ENCODE measurements around the gene MAD1L1.

Gene MAD1L1

DNA sequence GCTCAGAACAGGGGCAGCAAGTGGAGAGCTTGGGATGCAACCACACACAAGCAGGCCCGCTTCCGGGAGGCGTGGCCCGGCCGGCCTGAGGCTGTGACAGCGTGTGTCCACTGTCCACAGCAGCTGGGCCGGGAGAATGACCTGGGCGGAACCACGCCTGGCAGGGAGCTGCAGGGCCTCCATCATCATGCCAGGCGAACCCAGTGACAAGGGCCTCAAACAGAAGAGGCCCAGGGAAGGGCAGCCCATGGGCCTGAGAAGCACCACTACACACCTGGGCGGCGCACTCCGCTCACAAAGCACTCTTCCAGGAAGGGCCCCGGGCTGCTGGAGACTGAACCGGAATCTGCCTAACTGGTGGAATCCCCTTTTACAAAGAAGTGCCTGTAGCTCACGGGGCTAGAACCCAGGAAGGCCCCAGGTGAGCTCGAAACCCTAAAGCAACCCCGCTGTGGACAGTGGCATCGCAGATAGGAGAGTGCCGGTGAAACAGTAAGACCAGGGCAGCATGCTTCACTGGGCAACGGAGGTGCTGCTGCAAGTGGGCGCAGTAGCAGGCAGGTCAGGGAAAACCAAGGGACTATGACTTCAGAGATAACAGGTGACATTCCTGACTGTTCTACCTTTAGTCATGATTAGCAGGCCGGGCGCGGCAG is 66.0 kb downstream of the MAD1L1 start:
- H4K8ac ChIP-seq (ENCODE audit: low read length), result no peak overlapping the region
- peaks cover 15% of the 10 kb centered on the region for H3K4me1 ChIP-seq (ENCODE audit: control insufficient read depth, insufficient read depth, low read depth, low read length)
- no peak overlapping the region for H2BK12ac ChIP-seq (ENCODE audit: low read length in 2 of 2)
- H2BK15ac ChIP-seq (ENCODE audit: low read depth, poor library complexity, severe bottlenecking), result no peak overlapping the region
- H3K36me3 ChIP-seq (ENCODE audit: control insufficient read depth in 1 of 2, insufficient read depth in 2 of 2, low read depth in 1 of 2, low read length in 2 of 2), result peaks cover 0 to 35% of the 10 kb centered on the region in 2 experiments
- H3K27me3 ChIP-seq (ENCODE audit: control insufficient read depth in 1 of 2, insufficient read depth in 1 of 2, low read length in 2 of 2), result peaks cover 0 to 3% of the 10 kb centered on the region in 2 experiments
- no peaks in the 10 kb centered on the region for H3K9me3 ChIP-seq (ENCODE audit: control insufficient read depth, low read length)
- 93% methylated on average over 25 of the region's 25 CpGs for WGBS
- H3K79me1 ChIP-seq (replicated peaks; ENCODE audit: low read length, poor library complexity, severe bottlenecking), result peaks cover 15% of the 10 kb centered on the region
- H3K18ac ChIP-seq (ENCODE audit: low read depth in 1 of 2, low read length in 2 of 2), result no peak overlapping the region
- H3K4ac ChIP-seq (ENCODE audit: low read depth in 1 of 2, low read length in 2 of 2), result no peak overlapping the region
- no peak overlapping the region for H4K91ac ChIP-seq (ENCODE audit: low read length)
- H3K9ac ChIP-seq (ENCODE audit: low read length), result peak overlapping the region; percentile 4
- H2BK120ac ChIP-seq (ENCODE audit: low read depth, low read length), result no peak overlapping the region
- H3K23ac ChIP-seq (ENCODE audit: low read length in 2 of 2), result no peak overlapping the region
- no peak overlapping the region for H3K4me3 ChIP-seq (ENCODE audit: insufficient read depth in 1 of 2, low read depth in 1 of 2, low read length in 2 of 2)
- no peak overlapping the region for H2BK5ac ChIP-seq (ENCODE audit: low read depth, low read length, poor library complexity, severe bottlenecking)
- no peak overlapping the region for H2AFZ ChIP-seq (ENCODE audit: low read depth, low read length)
- H2AK5ac ChIP-seq (ENCODE audit: low read length, severe bottlenecking), result no peak overlapping the region
- DNase-seq, result no peak
- no peak overlapping the region for H3K14ac ChIP-seq (ENCODE audit: low read length in 2 of 2)
- no peak overlapping the region for H3K4me2 ChIP-seq (ENCODE audit: low read length, poor library complexity, severe bottlenecking)
- no peak overlapping the region for H3K27ac ChIP-seq (ENCODE audit: low read length, poor library complexity, severe bottlenecking)

DNA sequence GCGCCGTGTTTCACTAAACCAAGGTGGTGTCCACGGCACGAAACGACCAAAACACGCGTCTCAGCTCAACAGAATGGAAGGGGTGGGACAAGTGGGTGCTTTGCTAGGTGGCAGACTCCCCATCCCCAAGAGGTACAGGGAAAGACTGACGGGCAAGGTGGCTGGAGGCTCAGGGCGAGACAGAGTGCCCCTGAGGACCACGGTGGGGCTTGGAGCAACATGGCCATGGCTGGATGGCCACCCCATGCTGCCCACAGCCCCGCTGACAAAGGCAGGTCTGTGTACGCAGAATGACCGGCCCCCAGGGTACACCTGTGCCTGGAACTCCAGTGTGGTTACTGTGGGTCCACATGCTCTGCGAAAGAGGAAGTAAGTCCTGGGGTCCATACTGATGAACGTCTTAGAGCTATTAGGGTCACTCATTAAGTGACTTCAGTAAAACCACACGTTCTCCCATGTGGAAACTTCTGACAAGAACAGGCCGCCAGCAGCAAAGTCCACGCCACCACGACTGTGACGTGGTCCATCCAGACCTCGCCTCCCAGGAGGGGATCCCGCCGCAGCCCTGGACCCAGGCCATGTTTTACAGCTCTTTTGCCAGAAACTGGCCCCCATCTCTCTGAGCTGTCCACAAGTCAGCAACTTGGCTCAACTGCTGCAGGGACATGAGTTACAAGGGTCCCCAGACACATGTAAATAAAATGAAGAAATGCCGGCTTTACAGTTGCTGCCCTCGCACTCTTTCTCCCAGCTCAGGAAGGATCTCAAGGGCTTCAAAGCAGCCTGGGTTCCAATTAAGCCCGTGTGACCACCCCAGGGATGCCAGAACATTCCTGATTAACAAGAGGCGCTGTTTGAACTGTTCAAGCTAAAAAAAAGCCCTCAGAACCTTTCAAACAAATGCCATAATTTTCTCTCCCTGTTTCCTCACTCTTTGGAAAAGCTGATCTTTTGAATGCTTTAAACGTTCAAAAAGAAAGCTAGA is 66.8 kb downstream of the MAD1L1 start:
- no peak overlapping the region for H4K8ac ChIP-seq (ENCODE audit: low read length)
- H3K9ac ChIP-seq (ENCODE audit: low read length), result peak overlapping the region; percentile 4
- no peak overlapping the region for H2BK12ac ChIP-seq (ENCODE audit: low read length in 2 of 2)
- peaks cover 12% of the 10 kb centered on the region for H3K79me1 ChIP-seq (replicated peaks; ENCODE audit: low read length, poor library complexity, severe bottlenecking)
- no peak overlapping the region for H4K91ac ChIP-seq (ENCODE audit: low read length)
- H3K9me3 ChIP-seq (ENCODE audit: control insufficient read depth, low read length), result no peaks in the 10 kb centered on the region
- H3K4ac ChIP-seq (ENCODE audit: low read depth in 1 of 2, low read length in 2 of 2), result no peak overlapping the region
- no peak overlapping the region for H2BK15ac ChIP-seq (ENCODE audit: low read depth, poor library complexity, severe bottlenecking)
- no peak overlapping the region for H3K4me3 ChIP-seq (ENCODE audit: insufficient read depth in 1 of 2, low read depth in 1 of 2, low read length in 2 of 2)
- no peak for DNase-seq
- no peak overlapping the region for H2AK5ac ChIP-seq (ENCODE audit: low read length, severe bottlenecking)
- WGBS, result 96% methylated on average over 28 of the region's 28 CpGs
- H3K27me3 ChIP-seq (ENCODE audit: control insufficient read depth in 1 of 2, insufficient read depth in 1 of 2, low read length in 2 of 2), result peaks cover 0 to 3% of the 10 kb centered on the region in 2 experiments
- H3K14ac ChIP-seq (ENCODE audit: low read length in 2 of 2), result no peak overlapping the region
- H3K23ac ChIP-seq (ENCODE audit: low read length in 2 of 2), result no peak overlapping the region
- no peak overlapping the region for H3K4me2 ChIP-seq (ENCODE audit: low read length, poor library complexity, severe bottlenecking)
- no peak overlapping the region for H2AFZ ChIP-seq (ENCODE audit: low read depth, low read length)
- no peak overlapping the region for H3K18ac ChIP-seq (ENCODE audit: low read depth in 1 of 2, low read length in 2 of 2)
- peaks cover 21% of the 10 kb centered on the region for H3K4me1 ChIP-seq (ENCODE audit: control insufficient read depth, insufficient read depth, low read depth, low read length)
- H2BK5ac ChIP-seq (ENCODE audit: low read depth, low read length, poor library complexity, severe bottlenecking), result no peak overlapping the region
- no peak overlapping the region for H3K27ac ChIP-seq (ENCODE audit: low read length, poor library complexity, severe bottlenecking)
- peaks cover 0 to 27% of the 10 kb centered on the region in 2 experiments for H3K36me3 ChIP-seq (ENCODE audit: control insufficient read depth in 1 of 2, insufficient read depth in 2 of 2, low read depth in 1 of 2, low read length in 2 of 2)
- no peak overlapping the region for H2BK120ac ChIP-seq (ENCODE audit: low read depth, low read length)

DNA sequence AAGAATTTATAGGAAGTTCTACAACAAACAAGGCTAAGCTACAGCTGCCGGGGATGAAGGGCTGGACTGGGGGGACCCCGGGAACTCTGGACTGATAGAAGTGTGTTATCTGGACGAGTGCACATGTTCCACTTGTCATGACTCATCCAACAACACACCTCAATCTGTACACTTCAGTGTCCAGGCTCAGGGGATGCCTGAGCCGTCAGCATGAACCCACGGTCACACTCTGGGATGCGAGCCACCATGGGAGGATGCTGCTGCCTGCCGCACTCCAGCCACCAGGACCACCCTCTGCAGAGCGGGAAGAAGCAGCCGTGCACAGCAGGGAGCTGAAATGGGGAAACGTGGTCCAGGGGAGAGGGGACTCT is 67.5 kb downstream of the MAD1L1 start:
- peaks cover 12% of the 10 kb centered on the region for H3K79me1 ChIP-seq (replicated peaks; ENCODE audit: low read length, poor library complexity, severe bottlenecking)
- no peak overlapping the region for H2BK12ac ChIP-seq (ENCODE audit: low read length in 2 of 2)
- H2BK5ac ChIP-seq (ENCODE audit: low read depth, low read length, poor library complexity, severe bottlenecking), result no peak overlapping the region

DNA sequence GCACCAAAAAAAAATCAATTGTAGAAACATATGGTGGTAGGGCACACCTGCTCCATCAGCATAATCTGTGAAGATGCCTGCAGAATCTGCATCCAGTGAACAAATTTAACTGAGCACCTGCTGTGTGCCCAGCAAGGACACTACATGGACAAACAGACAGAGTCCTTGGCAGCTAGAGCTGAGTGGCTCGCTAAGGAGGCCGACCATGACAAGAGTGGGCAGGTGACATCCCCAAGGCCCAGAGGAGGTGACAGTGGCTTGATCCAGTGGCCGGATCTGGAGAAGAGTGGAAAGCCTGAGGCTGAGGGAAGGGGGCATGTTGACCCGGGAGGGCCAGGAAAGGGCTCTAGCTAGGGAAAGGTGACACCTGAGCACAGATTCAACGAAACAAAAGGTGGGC is 68.1 kb downstream of the MAD1L1 start:
- Histone ChIP-seq H2BK120ac (ENCODE audit: low read depth, low read length) (no peak overlapping the region), H3K4me1 (ENCODE audit: control insufficient read depth, insufficient read depth, low read depth, low read length) (peaks cover 14% of the 10 kb centered on the region), H2AK5ac (ENCODE audit: low read length, severe bottlenecking) (no peak overlapping the region), H3K27ac (ENCODE audit: low read length, poor library complexity, severe bottlenecking) (no peak overlapping the region), H3K9ac (ENCODE audit: low read length) (no peak overlapping the region), H3K9me3 (ENCODE audit: control insufficient read depth, low read length) (no peaks in the 10 kb centered on the region), H3K18ac (ENCODE audit: low read depth in 1 of 2, low read length in 2 of 2) (no peak overlapping the region), H2AFZ (ENCODE audit: low read depth, low read length) (no peak overlapping the region), H3K36me3 (ENCODE audit: control insufficient read depth in 1 of 2, insufficient read depth in 2 of 2, low read depth in 1 of 2, low read length in 2 of 2) (peaks cover 0 to 18% of the 10 kb centered on the region in 2 experiments), H3K27me3 (ENCODE audit: control insufficient read depth in 1 of 2, insufficient read depth in 1 of 2, low read length in 2 of 2) (peaks cover 0 to 3% of the 10 kb centered on the region in 2 experiments), H2BK12ac (ENCODE audit: low read length in 2 of 2) (no peak overlapping the region), H3K4me2 (ENCODE audit: low read length, poor library complexity, severe bottlenecking) (no peak overlapping the region), H3K4ac (ENCODE audit: low read depth in 1 of 2, low read length in 2 of 2) (no peak overlapping the region), H2BK15ac (ENCODE audit: low read depth, poor library complexity, severe bottlenecking) (no peak overlapping the region), H3K4me3 (ENCODE audit: insufficient read depth in 1 of 2, low read depth in 1 of 2, low read length in 2 of 2) (no peak overlapping the region), H2BK5ac (ENCODE audit: low read depth, low read length, poor library complexity, severe bottlenecking) (no peak overlapping the region), H4K8ac (ENCODE audit: low read length) (no peak overlapping the region), H4K91ac (ENCODE audit: low read length) (no peak overlapping the region), H3K14ac (ENCODE audit: low read length in 2 of 2) (no peak overlapping the region), H3K79me1 (replicated peaks; ENCODE audit: low read length, poor library complexity, severe bottlenecking) (peaks cover 10% of the 10 kb centered on the region), H3K23ac (ENCODE audit: low read length in 2 of 2) (no peak overlapping the region)
- WGBS, result 94% methylated on average over 5 of the region's 5 CpGs
- DNase-seq, result no peak

More for the DNA sequence above, 67.5 kb downstream of the MAD1L1 start:
- no peak overlapping the region for H2AK5ac ChIP-seq (ENCODE audit: low read length, severe bottlenecking)
- peaks cover 19% of the 10 kb centered on the region for H3K4me1 ChIP-seq (ENCODE audit: control insufficient read depth, insufficient read depth, low read depth, low read length)
- no peak overlapping the region for H2BK15ac ChIP-seq (ENCODE audit: low read depth, poor library complexity, severe bottlenecking)
- no peak overlapping the region for H3K9ac ChIP-seq (ENCODE audit: low read length)
- no peak overlapping the region for H4K8ac ChIP-seq (ENCODE audit: low read length)
- peaks cover 0 to 3% of the 10 kb centered on the region in 2 experiments for H3K27me3 ChIP-seq (ENCODE audit: control insufficient read depth in 1 of 2, insufficient read depth in 1 of 2, low read length in 2 of 2)
- H2BK120ac ChIP-seq (ENCODE audit: low read depth, low read length), result no peak overlapping the region
- H3K9me3 ChIP-seq (ENCODE audit: control insufficient read depth, low read length), result no peaks in the 10 kb centered on the region
- WGBS, result 95% methylated on average over 10 of the region's 10 CpGs
- H3K4me2 ChIP-seq (ENCODE audit: low read length, poor library complexity, severe bottlenecking), result no peak overlapping the region
- H3K4me3 ChIP-seq (ENCODE audit: insufficient read depth in 1 of 2, low read depth in 1 of 2, low read length in 2 of 2), result no peak overlapping the region
- peaks cover 0 to 23% of the 10 kb centered on the region in 2 experiments for H3K36me3 ChIP-seq (ENCODE audit: control insufficient read depth in 1 of 2, insufficient read depth in 2 of 2, low read depth in 1 of 2, low read length in 2 of 2)
- no peak overlapping the region for H3K4ac ChIP-seq (ENCODE audit: low read depth in 1 of 2, low read length in 2 of 2)
- no peak overlapping the region for H2AFZ ChIP-seq (ENCODE audit: low read depth, low read length)
- H4K91ac ChIP-seq (ENCODE audit: low read length), result no peak overlapping the region
- H3K27ac ChIP-seq (ENCODE audit: low read length, poor library complexity, severe bottlenecking), result no peak overlapping the region
- no peak for DNase-seq
- H3K23ac ChIP-seq (ENCODE audit: low read length in 2 of 2), result no peak overlapping the region
- H3K14ac ChIP-seq (ENCODE audit: low read length in 2 of 2), result no peak overlapping the region
- no peak overlapping the region for H3K18ac ChIP-seq (ENCODE audit: low read depth in 1 of 2, low read length in 2 of 2)

All from mesenchymal stem cell (in vitro differentiated cells and primary cell).